OCI-LY7 (cell line): ENCODE measurements around the gene MCRIP2.

Experiments
- EZH2phosphoT487 ChIP-seq: fragments of 200-600 bp; sonication (generic); IDR thresholded peaks from 2 replicates; pipeline ENCODE4 v1.6.1; 2018; ENCODE audit warnings: low read depth, borderline replicate concordance, mild to moderate bottlenecking, mixed run types, antibody characterized with exemption, low read length, moderate library complexity, mixed read lengths
- TF ChIP-seq, protein P1 (sequence below): fragments of 200-600 bp; sonication (generic); conservative IDR thresholded peaks from 2 replicates; pipeline ENCODE4 v1.5.1; 2014; ENCODE audit warnings: mild to moderate bottlenecking, antibody characterized with exemption, low read length, moderate library complexity, mixed read lengths

GRCh38 chr16:598823-599739 is 42.5 kb upstream of the MCRIP2 start:
- TF ChIP-seq, protein P1, sequence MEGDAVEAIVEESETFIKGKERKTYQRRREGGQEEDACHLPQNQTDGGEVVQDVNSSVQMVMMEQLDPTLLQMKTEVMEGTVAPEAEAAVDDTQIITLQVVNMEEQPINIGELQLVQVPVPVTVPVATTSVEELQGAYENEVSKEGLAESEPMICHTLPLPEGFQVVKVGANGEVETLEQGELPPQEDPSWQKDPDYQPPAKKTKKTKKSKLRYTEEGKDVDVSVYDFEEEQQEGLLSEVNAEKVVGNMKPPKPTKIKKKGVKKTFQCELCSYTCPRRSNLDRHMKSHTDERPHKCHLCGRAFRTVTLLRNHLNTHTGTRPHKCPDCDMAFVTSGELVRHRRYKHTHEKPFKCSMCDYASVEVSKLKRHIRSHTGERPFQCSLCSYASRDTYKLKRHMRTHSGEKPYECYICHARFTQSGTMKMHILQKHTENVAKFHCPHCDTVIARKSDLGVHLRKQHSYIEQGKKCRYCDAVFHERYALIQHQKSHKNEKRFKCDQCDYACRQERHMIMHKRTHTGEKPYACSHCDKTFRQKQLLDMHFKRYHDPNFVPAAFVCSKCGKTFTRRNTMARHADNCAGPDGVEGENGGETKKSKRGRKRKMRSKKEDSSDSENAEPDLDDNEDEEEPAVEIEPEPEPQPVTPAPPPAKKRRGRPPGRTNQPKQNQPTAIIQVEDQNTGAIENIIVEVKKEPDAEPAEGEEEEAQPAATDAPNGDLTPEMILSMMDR, result no peak
- TF ChIP-seq EZH2phosphoT487, result no peak
